Activated CD4-positive, alpha-beta T cell treated with anti-CD3 and anti-CD28 coated beads, Interleukin-10, Interleukin-2, amounts not matched to agents 100 ng/mL and 50 ng/mL, durations not matched to agents 16 hours and 8 hours (primary cell): ENCODE data around the gene CNTNAP4.
A peak's percentile ranks its signal among the peaks of the same experiment; 100 is the strongest.

Experiments
- DNase-seq: peaks from one replicate; pipeline ENCODE4 v3.0.0-alpha.2; 2020

CNTNAP4 gene

GRCh38 chr16:76276745-76277438, at the start of gene CNTNAP4:
TSS of gene CNTNAP4 (plus strand) at chr16:76277401. CDS start at chr16:76277663, 262 bp downstream.
- no peak for DNase-seq

- DNase-seq: no peak
Measured at GRCh38 chr16:76228546-76229146, 48.6 kb upstream of the CNTNAP4 start.

- no peak for DNase-seq
Measured at GRCh38 chr16:76232704-76233103, 44.5 kb upstream of the CNTNAP4 start.

- DNase-seq: no peak
Measured at GRCh38 chr16:76235025-76235424, 42.2 kb upstream of the CNTNAP4 start.

GRCh38 chr16:76235426-76235825, 41.8 kb upstream of the CNTNAP4 start:
- DNase-seq: no peak

GRCh38 chr16:76237471-76237870, 39.7 kb upstream of the CNTNAP4 start:
- DNase-seq: no peak

GRCh38 chr16:76241755-76242154, 35.4 kb upstream of the CNTNAP4 start:
- no peak for DNase-seq

GRCh38 chr16:76243620-76244019, 33.6 kb upstream of the CNTNAP4 start:
- DNase-seq: no peak

- DNase-seq: no peak
Measured at GRCh38 chr16:76246587-76246986, 30.6 kb upstream of the CNTNAP4 start.

- DNase-seq: peak; percentile 52
Measured at GRCh38 chr16:76265434-76266045, 11.7 kb upstream of the CNTNAP4 start.

- DNase-seq: no peak
Measured at GRCh38 chr16:76268824-76269223, 8.4 kb upstream of the CNTNAP4 start.

GRCh38 chr16:76277460-76278030, 344 bp downstream of the CNTNAP4 start:
- no peak for DNase-seq

- DNase-seq: no peak
Measured at GRCh38 chr16:76278086-76278485, 885 bp downstream of the CNTNAP4 start.

GRCh38 chr16:76278980-76279379, 1.8 kb downstream of the CNTNAP4 start:
- peak; percentile 1 for DNase-seq

- DNase-seq: no peak
Measured at GRCh38 chr16:76280421-76281215, 3.4 kb downstream of the CNTNAP4 start.

GRCh38 chr16:76287466-76287865, 10.3 kb downstream of the CNTNAP4 start:
- DNase-seq: no peak

- DNase-seq: no peak
Measured at GRCh38 chr16:76292218-76292617, 15.0 kb downstream of the CNTNAP4 start.

- DNase-seq: no peak
Measured at GRCh38 chr16:76293980-76294379, 16.8 kb downstream of the CNTNAP4 start.

GRCh38 chr16:76294396-76295214, 17.4 kb downstream of the CNTNAP4 start:
- no peak for DNase-seq

- DNase-seq: no peak
Measured at GRCh38 chr16:76297941-76298340, 20.7 kb downstream of the CNTNAP4 start.

GRCh38 chr16:76303637-76304314, 26.6 kb downstream of the CNTNAP4 start:
- no peak for DNase-seq
